Stimulated activated CD8-positive, alpha-beta memory T cell treated with anti-CD3 and anti-CD28 coated beads, Interleukin-2, amount 100 ng/mL, for 1 hour (primary cell): ENCODE measurements around the gene HSD17B8.
"Not testable (repeated sequence)": the region's sequence is repeated elsewhere in the genome, so short reads cannot be mapped to it uniquely, and the experiment has no call there.

Experiments
- DNase-seq, 2 donors: peaks; one replicate each; pipeline ENCODE4 v3.0.0-alpha.2; 2020; ENCODE audit warnings: low read depth in 2 of 2

The HSD17B8 gene

DNA sequence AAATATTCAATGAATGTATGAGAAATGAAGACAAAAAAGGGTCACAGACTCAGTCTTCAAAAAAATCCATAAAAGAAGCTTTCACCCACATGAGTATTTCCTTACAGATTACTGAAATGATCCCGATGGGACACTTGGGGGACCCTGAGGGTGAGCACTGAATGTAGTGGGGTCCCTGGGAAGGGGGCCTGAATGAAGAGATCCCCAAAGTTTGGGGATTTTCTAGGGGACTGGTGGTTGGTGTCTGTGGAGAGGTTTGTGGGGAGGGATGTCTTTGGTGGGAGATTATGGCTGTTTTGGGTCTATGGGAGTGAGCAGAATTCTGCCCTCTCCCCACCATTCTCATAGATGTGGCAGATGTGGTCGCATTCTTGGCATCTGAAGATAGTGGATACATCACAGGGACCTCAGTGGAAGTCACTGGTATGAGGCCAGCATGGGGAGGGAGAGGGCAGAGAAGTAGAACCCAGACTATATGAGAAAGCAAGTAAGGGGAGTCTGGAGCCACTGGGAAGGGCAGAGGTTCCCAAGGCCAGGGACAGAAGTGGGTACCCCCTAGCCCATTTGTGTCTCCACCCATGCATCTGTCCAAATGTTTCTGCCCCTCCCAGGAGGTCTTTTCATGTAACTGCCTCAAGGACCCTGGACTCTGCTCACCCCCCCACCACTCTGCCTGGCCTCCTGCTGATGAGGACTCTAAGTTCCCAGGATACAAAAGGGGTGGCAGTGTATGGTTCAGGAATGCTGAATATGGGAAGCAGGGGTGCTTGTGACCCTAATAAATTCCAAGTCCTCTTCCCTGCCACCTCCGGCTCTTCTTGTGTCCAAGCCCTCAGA is 1.8 kb downstream of the HSD17B8 start:
- no peak for DNase-seq

DNA sequence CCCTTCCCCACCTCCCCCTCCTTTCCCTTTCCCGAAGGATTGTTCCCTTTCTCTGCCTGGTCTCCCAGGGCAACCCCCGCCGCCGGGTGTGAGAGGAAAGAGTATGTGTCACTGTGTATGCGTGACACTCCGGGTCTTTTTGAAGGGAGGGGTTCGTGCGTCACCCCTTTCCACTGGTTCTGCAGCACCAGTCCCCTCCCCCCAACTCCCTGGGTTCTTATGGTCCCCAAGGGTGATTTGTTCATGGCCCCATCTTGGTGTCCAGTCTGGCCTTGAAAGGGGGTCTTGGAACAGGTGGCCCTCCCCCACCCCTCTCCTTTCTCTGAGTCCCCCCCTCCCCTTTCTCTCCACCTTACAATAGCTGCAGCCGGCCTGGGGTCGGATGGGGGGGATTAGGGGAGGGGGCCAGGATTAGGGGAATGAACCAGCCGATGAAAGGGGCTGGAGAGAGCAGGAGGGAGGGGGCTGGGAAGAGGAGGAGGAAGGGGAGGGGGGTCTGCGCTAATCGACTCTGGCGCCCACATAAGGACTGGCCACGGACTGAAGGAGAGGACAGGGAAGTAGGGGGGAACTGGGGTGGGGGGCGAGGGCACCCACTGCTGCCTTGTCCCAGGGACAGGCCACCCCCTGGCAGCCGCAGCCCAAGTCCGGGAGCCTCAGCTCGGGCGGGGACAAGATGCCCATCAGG is 2.6 kb downstream of the HSD17B8 start:
- no peak for DNase-seq

- DNase-seq = no peak
Measured at GRCh38 chr6:33207552-33208090, 3.2 kb downstream of the HSD17B8 start.

DNA sequence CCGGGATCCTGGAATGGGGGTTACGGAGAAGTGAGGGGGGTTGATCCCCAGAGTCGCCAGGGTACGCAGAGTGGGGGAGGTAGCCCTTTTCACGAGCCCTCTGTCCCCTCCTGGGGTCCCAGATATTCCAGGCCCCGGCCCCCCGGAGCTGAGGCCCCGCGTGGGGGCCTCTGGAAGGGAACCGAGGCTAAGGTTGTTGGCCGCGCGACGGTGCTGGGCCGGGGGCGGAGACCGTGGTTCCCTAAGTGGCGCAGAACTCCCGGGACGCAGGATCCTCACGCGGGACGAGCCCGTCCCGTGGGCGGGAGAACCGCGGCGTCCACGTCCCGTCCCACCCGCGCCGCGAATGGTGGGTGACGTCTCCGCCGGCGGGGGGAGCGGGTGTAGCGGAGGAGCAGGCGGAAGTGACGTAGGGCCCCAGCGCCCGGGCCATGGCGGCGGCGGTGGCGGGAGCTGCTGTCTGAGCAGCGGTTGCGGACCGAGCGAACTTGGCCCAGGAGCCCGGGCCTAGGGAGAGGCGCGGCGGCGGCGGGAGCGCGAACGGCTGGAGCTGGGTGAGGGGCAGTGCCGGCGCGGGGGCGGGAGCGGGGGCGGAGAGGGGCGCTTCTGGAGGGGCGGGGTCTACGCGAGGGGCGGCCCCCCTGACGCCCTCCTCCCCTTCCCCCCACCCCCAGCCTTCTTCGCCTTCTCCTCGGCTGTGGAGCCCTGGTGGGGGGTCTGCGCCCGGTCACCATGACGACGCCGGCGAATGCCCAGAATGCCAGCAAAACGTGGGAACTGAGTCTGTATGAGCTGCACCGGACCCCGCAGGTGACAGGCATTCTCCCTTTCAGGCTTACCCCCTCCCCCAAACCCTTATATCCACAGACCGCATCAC is 3.9 kb downstream of the HSD17B8 start, which contains the start of gene RING1:
Gene RING1 (plus strand): TSS at position 410 of the 877 bp plus-strand sequence. CDS start 323 bp downstream, at position 733.
- peak; percentile 66 to 79 for DNase-seq

GRCh38 chr6:33209856-33210255 is 5.4 kb downstream of the HSD17B8 start:
- DNase-seq = no peak

DNA sequence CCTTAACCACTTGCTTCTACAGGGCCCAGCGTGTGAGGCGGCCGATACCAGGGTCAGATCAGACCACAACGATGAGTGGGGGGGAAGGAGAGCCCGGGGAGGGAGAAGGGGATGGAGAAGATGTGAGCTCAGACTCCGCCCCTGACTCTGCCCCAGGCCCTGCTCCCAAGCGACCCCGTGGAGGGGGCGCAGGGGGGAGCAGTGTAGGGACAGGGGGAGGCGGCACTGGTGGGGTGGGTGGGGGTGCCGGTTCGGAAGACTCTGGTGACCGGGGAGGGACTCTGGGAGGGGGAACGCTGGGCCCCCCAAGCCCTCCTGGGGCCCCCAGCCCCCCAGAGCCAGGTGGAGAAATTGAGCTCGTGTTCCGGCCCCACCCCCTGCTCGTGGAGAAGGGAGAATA is 6.7 kb downstream of the HSD17B8 start:
- DNase-seq = no peak

- DNase-seq = no peak
Measured at GRCh38 chr6:33211666-33212422, 7.4 kb downstream of the HSD17B8 start.

DNA sequence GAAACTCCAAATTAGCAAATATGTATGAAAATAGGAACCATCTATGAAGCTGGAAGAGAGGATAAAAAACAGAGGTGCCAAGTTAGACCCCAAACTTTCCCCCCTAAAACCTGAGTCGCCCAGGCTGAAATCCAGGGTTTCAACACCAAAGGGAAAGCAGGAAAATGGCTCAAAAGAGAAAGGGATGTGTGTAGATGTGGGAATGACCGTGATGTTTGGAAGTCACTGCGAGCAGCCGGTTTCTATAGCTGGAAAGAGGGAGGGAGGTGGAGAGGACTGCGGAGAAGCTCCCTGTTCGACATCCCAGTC is 8.4 kb downstream of the HSD17B8 start:
- DNase-seq = no peak

GRCh38 chr6:33213166-33213988 is 8.9 kb downstream of the HSD17B8 start:
- DNase-seq = no peak

DNA sequence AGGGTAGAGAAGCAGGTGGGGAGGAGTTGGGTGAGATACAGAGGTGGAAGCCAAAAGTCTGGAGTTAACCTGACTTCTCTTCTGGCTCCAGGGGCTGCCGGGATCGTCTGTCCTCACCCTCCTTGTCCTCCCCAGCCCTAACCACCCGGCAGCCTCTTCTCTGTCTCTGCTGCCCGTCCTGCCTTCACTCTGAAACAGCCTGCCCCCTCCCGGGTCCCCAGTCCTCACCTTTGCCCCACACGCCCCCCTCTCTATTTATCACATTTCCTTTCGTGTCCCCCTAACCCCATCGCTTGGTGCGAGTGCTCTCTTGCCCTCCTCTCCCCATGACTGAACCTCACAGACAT is 9.5 kb downstream of the HSD17B8 start:
- DNase-seq = no peak

- no peak for DNase-seq
Measured at GRCh38 chr6:33215271-33216116, 11.0 kb downstream of the HSD17B8 start.

DNA sequence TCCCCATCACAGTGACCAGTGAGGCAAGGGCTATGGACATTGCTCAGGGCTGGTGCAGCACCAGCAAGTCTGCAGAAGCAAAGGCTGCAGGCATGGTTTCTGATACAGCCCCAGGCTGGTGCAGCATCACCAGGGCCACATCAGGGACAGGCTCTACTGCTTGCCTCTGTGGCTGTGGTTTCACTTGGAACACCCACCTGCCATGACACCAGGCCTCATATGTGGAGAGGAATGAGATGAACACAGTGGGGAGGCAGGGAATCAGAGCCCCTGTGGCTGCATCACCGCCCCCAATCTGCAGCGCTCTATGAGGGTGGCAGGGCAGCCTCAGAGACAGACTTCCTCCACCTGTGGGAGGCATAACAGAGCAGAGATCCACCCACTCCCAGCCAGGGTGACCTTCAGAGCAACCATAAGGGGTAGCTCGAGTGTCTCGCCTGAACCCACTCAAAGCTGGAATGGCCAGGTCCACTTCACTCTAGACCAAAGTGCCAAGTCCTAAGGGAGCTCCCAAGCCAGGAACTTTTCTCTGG is 11.7 kb downstream of the HSD17B8 start:
- DNase-seq = no peak

GRCh38 chr6:33217246-33217645 is 12.8 kb downstream of the HSD17B8 start:
- DNase-seq = no peak

DNA sequence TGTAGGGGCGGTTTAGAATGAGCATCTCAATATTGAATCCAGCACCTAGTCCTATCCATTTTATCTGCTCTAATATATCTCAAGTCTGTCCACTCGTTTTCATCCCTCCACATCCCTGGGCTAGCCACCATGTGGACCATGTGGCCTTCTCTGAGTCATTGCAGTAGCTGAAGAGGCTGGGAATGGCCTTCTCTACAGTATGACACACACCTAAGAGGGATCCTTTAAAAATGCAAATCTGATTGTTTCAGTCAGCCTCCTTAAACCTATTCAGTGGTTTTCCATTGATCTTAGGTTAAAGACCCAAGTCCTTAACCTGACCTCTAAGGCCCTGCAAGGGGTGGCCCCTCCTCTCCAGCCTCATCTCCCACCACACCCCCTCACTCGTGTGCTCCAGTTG is 13.2 kb downstream of the HSD17B8 start:
- no peak for DNase-seq

DNA sequence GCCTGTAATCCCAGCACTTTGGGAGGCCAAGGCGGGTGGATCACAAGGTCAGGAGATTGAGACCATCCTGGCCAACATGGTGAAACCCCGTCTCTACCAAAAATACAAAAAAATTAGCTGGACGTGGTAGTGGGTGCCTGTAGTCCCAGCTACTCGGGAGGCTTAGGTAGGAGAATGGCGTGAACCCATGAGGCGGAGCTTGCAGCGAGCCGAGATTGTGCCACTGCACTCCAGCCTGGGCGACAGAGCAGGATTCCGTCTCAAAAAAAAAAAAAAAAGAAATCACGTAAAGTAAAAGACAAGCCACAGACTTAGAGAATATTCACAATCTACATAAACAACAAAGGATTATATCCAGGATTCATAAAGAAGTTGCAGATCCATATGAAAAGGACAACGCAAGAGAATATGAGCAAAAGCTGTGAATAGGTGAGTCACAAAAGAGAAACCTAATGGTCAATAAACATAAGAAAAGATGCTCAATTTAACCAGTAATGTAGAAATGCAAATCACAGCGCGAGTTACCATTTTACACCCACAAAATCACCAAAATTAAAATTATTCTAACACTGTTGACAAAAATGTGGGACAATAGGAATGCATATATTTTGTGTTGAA is 22.2 kb downstream of the HSD17B8 start:
- not testable (repeated sequence) for DNase-seq

DNA sequence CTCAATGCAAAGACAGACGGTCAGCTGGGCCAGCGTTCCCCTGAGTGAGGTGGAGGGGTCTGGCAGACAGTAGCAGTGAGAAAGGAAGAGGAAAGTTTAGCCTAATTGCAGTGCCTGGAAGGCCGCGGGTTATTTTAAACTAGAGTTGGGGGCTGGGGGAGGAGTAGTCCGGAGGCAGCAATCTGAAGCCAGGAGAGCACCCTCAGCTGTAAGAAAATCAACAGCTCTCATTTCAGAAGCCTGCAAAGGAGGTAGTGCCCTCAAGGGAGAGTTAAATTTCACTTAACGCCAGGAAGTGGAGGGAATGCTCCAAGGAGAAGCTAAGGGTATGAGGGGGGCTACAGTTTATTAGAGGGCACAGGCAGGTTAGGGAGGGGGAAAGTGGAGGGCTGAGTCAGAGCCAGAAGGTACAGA is 30.8 kb downstream of the HSD17B8 start:
- no peak for DNase-seq

- no peak for DNase-seq
Measured at GRCh38 chr6:33236328-33236727, 31.9 kb downstream of the HSD17B8 start.

DNA sequence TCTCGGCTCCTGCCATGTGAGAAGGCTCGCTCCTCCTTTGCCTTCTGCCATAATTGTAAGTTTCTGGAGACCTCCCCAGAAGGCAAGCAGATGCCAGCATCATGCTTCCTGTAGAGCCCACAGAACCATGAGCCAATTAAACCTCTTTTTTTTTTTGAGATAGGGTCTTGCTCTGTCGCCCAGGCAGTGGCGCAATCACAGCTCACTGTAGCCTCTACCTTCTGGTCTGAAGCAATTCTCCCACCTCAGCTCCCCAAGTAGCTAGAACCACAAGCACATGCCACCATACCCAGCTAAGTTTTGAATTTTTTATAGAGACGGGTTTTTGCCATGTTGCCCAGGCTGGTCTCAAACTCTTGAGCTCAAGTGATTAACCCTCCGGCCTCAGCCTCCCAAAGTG is 32.4 kb downstream of the HSD17B8 start:
- DNase-seq = no peak

DNA sequence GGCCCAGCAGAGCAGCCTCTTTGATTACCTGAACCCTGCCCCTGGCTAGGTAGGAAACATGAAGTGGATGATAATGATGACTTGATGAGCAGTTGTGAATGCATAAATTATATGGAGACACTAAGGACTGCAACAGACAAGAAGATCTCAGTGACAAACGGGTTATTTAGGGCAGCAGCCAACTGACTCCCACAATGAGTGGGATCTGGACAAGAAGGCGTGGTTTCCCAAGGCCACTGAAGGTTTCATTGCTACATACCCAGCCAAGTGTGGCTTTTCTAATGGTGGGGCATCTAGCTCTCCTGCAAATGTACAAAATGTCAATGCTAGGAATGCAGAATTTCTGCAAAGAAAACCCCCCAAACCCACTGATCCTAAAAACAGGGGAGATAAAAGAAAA is 33.3 kb downstream of the HSD17B8 start:
- DNase-seq = no peak
